Measurements from ENCODE around the gene GNG13.

DNA sequence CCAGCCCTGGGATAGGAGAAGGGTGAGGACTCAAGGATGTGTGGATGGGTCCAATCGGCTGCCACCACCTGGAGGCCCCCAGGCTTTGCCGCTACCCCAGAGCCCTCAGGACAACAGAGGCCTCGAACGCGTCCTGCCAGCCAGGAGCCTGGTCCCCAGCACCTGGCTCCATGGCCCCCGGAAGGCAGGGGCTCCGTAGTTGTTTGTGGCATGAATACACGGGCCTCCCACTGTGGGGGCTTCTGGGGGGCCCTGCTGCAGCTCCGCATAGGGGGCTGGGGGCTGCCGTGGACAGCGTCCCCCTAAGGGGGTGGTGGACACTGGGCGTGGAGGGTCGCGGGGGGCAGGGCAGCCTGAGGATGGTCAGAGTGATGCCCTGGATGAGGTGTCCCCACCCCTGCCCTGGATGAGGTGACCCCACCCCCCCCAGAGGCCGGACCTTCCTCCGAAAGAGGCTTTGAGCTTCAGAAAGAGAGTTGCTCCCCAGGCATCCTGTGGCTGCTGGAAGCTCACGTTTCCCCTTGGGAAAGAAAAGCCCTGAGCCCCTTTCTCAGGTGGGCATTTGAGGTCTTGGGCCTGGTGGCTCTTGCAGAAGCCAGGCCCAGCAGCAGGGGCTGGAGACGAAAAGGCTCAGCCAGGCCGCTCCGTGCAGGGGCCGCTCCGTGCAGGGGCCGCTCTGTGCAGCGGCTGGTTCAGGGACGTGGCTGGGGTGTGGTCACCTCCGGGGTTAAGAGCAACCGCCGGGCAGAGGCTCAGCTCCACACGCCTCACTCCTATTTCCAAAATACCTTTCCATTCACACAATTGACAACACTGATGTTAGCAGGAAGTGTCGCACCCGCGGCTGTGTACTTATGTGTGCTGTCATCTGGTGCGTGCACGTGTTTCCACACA, 40.3 kb upstream of the GNG13 start:
- TF ChIP-seq POLR2A (IDR thresholded peaks at IDR 0.05; ENCODE audit: low read depth, low read length) (no peak), EZH2 (IDR thresholded peaks at IDR 0.05; ENCODE audit: borderline replicate concordance, low read depth, low read length, severe bottlenecking) (no peak), POLR2AphosphoS5 (IDR thresholded peaks at IDR 0.05; ENCODE audit: insufficient read depth, low read depth, low read length) (no peak), FOS (IDR thresholded peaks at IDR 0.05; ENCODE audit: borderline replicate concordance, insufficient read depth, low read length) (no peak), JUN (IDR thresholded peaks at IDR 0.05; ENCODE audit: borderline replicate concordance, insufficient read depth, insufficient read length, low read depth) (no peak), MYC (IDR thresholded peaks at IDR 0.05; ENCODE audit: low read depth, low read length) (no peak), GATA2 (IDR thresholded peaks at IDR 0.05; ENCODE audit: insufficient read depth, insufficient read length, low read depth, low read length) (no peak)
- TF ChIP-seq, protein P1, sequence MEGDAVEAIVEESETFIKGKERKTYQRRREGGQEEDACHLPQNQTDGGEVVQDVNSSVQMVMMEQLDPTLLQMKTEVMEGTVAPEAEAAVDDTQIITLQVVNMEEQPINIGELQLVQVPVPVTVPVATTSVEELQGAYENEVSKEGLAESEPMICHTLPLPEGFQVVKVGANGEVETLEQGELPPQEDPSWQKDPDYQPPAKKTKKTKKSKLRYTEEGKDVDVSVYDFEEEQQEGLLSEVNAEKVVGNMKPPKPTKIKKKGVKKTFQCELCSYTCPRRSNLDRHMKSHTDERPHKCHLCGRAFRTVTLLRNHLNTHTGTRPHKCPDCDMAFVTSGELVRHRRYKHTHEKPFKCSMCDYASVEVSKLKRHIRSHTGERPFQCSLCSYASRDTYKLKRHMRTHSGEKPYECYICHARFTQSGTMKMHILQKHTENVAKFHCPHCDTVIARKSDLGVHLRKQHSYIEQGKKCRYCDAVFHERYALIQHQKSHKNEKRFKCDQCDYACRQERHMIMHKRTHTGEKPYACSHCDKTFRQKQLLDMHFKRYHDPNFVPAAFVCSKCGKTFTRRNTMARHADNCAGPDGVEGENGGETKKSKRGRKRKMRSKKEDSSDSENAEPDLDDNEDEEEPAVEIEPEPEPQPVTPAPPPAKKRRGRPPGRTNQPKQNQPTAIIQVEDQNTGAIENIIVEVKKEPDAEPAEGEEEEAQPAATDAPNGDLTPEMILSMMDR (IDR thresholded peaks at IDR 0.05; ENCODE audit: extremely low read depth in 1 of 2, insufficient read depth in 1 of 2, low read depth in 1 of 2, low read length in 2 of 2) = no peak
- TF ChIP-seq, protein P2, sequence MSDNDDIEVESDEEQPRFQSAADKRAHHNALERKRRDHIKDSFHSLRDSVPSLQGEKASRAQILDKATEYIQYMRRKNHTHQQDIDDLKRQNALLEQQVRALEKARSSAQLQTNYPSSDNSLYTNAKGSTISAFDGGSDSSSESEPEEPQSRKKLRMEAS (IDR thresholded peaks at IDR 0.05; ENCODE audit: insufficient read depth, insufficient read length) = no peak
